WTC11 (cell line): ENCODE results near the gene EEFSEC. TPM values are rescaled to one million over a fixed set of nuclear protein-coding genes. Genes with fewer than 3 reads are reported as not detected.

Source experiments
- ATAC-seq: fragments of 200-7000 bp; cut with Tn5 transposase; 2 replicates; pipeline ENCODE4 v1.10.0; 2021; ENCODE audit warnings: mild to moderate bottlenecking, moderate library complexity
- CTCF ChIA-PET: fragments of 300-600 bp; sonication (Branson Sonifier 250); formaldehyde crosslinking; loops from one replicate; lab custom pipeline; 2021; ENCODE audit warnings: antibody characterized with exemption; lab: Charles Lee
- POLR2A ChIA-PET: fragments of 350-600 bp; sonication (Branson Sonifier 250); formaldehyde crosslinking; loops from one replicate; lab custom pipeline; 2021; ENCODE audit warnings: antibody characterized with exemption; lab: Charles Lee
- DNase-seq: peaks from one replicate; pipeline ENCODE4 v3.0.0; 2021; ENCODE audit warnings: low spot score
- H3K27ac Mint-ChIP-seq: 2 replicates; pipeline ENCODE4 v1.8.0; 2021; ENCODE audit warnings: mixed read lengths
- H3K27me3 Mint-ChIP-seq: 2 replicates; pipeline ENCODE4 v1.8.0; 2021; ENCODE audit warnings: low read depth, mild to moderate bottlenecking, moderate library complexity, mixed read lengths
- H3K36me3 Mint-ChIP-seq: 2 replicates; pipeline ENCODE4 v1.8.0; 2021; ENCODE audit warnings: mixed read lengths
- H3K4me1 Mint-ChIP-seq: 2 replicates; pipeline ENCODE4 v1.8.0; 2022; ENCODE audit warnings: mixed read lengths
- H3K4me3 Mint-ChIP-seq: 2 replicates; pipeline ENCODE4 v1.8.0; 2021; ENCODE audit warnings: mild to moderate bottlenecking, moderate library complexity, mixed read lengths
- H3K9me3 Mint-ChIP-seq: 2 replicates; pipeline ENCODE4 v1.8.0; 2021; ENCODE audit warnings: mixed read lengths
- GABPB1 ChIP-seq: sonication (generic); formaldehyde crosslinking; IDR thresholded peaks from 2 replicates; pipeline ENCODE4 v1.8.1; 2023; ENCODE audit warnings: mild to moderate bottlenecking, missing genetic modification reagents
- GRHL2 ChIP-seq: fragments of 250-450 bp; sonication (Bioruptor Pico); IDR thresholded peaks from 2 replicates; pipeline ENCODE4 v1.8.0; 2022; ENCODE audit warnings: mild to moderate bottlenecking, moderate library complexity; ENCODE audit not compliant: insufficient replicate concordance, severe bottlenecking
- JUN ChIP-seq: sonication (generic); formaldehyde crosslinking; IDR thresholded peaks from 2 replicates; pipeline ENCODE4 v1.8.0; 2023; ENCODE audit warnings: mild to moderate bottlenecking, missing genetic modification reagents
- NFYB ChIP-seq: sonication (generic); formaldehyde crosslinking; conservative IDR thresholded peaks from 2 replicates; pipeline ENCODE4 v1.8.0; 2022; ENCODE audit warnings: low read depth, missing genetic modification reagents
- NR2C2 ChIP-seq: sonication (generic); formaldehyde crosslinking; IDR thresholded peaks from 2 replicates; pipeline ENCODE4 v1.8.0; 2022; ENCODE audit warnings: mild to moderate bottlenecking, missing genetic modification reagents
- PRRX2 ChIP-seq: fragments of 250-450 bp; sonication (Bioruptor Pico); IDR thresholded peaks from 2 replicates; pipeline ENCODE4 v1.8.0; 2021; ENCODE audit warnings: mild to moderate bottlenecking
- SMAD3 ChIP-seq: sonication (generic); formaldehyde crosslinking; IDR thresholded peaks from 2 replicates; pipeline ENCODE4 v1.8.0; 2022; ENCODE audit warnings: missing genetic modification reagents, mild to moderate bottlenecking, borderline replicate concordance
- TEAD1 ChIP-seq: sonication (generic); formaldehyde crosslinking; IDR thresholded peaks from 2 replicates; pipeline ENCODE4 v1.8.0; 2022; ENCODE audit warnings: mild to moderate bottlenecking, missing genetic modification reagents
- ZNF121 ChIP-seq: sonication (generic); formaldehyde crosslinking; IDR thresholded peaks from 2 replicates; pipeline ENCODE4 v1.8.0; 2023; ENCODE audit warnings: missing genetic modification reagents
- ZNF219 ChIP-seq: sonication (generic); formaldehyde crosslinking; IDR thresholded peaks from 2 replicates; pipeline ENCODE4 v1.8.0; 2023; ENCODE audit warnings: missing genetic modification reagents, mild to moderate bottlenecking, borderline replicate concordance
- ZNF232 ChIP-seq: sonication (generic); formaldehyde crosslinking; IDR thresholded peaks from 2 replicates; pipeline ENCODE4 v1.8.0; 2022; ENCODE audit warnings: mild to moderate bottlenecking, missing genetic modification reagents
- ZNF396 ChIP-seq: fragments of 250-450 bp; sonication (Bioruptor Pico); IDR thresholded peaks from 2 replicates; pipeline ENCODE4 v1.8.0; 2021; ENCODE audit warnings: mild to moderate bottlenecking, moderate library complexity, borderline replicate concordance
- ZNF416 ChIP-seq: fragments of 250-450 bp; sonication (Bioruptor Pico); IDR thresholded peaks from 2 replicates; pipeline ENCODE4 v1.9.0; 2021; ENCODE audit warnings: mild to moderate bottlenecking, inconsistent platforms
- ZNF423 ChIP-seq: fragments of 250-450 bp; sonication (Bioruptor Pico); IDR thresholded peaks from 2 replicates; pipeline ENCODE4 v2.1.2; 2022; ENCODE audit warnings: mild to moderate bottlenecking, moderate library complexity
- total RNA-seq: library from RNA; stranded (reverse); gene quantifications from 3 replicates; pipeline ENCODE4 v1.2.3, GENCODE V29; 2021
- TF ChIP-seq, protein P1 (sequence below): sonication (generic); formaldehyde crosslinking; IDR thresholded peaks from 2 replicates; pipeline ENCODE4 v1.8.0; 2022; ENCODE audit warnings: mild to moderate bottlenecking, missing genetic modification reagents
- TF ChIP-seq, protein P2 (sequence below): sonication (generic); formaldehyde crosslinking; IDR thresholded peaks from 2 replicates; pipeline ENCODE4 v1.8.1; 2023; ENCODE audit warnings: mild to moderate bottlenecking, missing genetic modification reagents, moderate library complexity
- TF ChIP-seq, protein P3 (sequence below): fragments of 250-450 bp; sonication (Bioruptor Pico); IDR thresholded peaks from 2 replicates; pipeline ENCODE4 v1.9.0; 2021; ENCODE audit warnings: moderate library complexity, mild to moderate bottlenecking, inconsistent platforms, borderline replicate concordance
- TF ChIP-seq, protein P4 (sequence below): sonication (generic); formaldehyde crosslinking; IDR thresholded peaks from 2 replicates; pipeline ENCODE4 v1.8.0; 2023; ENCODE audit warnings: missing genetic modification reagents, mild to moderate bottlenecking, borderline replicate concordance
- TF ChIP-seq, protein P5 (sequence below): fragments of 200-600 bp; IDR thresholded peaks from 2 replicates; pipeline ENCODE4 v1.8.0; 2022; ENCODE audit warnings: antibody characterized with exemption

The EEFSEC gene
- total RNA-seq, 1 experiment from 2014 or later: 13.7 TPM

DNA sequence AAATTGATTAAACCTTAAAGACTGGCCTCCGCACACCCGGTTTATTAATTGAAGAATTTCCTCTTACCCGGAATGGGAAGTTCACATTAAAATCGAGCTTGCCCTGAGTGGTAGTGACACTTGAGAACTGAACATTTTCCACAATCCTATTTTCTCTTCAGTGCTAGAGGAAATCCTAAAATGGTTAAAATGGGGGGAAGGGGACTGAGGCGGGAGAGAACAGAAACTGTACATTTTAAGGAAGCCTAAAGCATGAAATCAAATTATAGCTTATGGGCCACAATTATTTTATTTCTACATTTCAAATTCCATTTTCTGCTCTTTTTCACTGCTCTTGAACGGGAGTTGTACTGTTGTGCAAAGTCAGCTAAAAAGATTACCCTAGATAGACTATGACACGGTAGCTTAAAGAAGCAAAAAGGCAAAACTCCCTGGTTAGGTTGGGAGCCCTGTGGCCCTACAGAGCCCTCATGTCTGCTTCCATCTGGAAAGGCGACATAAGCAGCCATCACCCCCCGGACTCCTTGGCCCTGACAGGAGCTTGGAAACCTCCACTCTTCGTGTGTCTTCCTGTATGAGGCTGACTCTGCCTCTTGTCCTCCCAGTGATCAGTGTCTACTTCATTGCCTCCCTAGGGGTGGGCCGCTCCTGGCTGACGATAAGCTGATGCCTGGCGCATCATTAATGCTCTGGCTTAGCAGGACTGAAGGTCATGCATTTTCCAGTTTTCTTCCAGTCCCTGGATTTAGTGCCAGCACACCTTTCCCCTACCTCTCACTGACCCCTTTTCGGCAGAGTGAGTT, 79.3 kb downstream of the EEFSEC start:
- Mint-ChIP-seq H3K27me3 (no peaks in the 10 kb centered on the region), H3K4me1 (peaks cover 22% of the 10 kb centered on the region), H3K36me3 (no peaks in the 10 kb centered on the region)
- ATAC-seq: no peak
- TF ChIP-seq ZNF121 (CRISPR knock-in tag) (no peak), GABPB1 (CRISPR knock-in tag) (no peak), PRRX2 (CRISPR knock-in tag) (no peak), ZNF232 (CRISPR knock-in tag) (no peak), NFYB (no peak), ZNF416 (CRISPR knock-in tag) (no peak), JUN (CRISPR knock-in tag) (no peak), GRHL2 (CRISPR knock-in tag) (no peak), TEAD1 (CRISPR knock-in tag) (no peak), ZNF423 (CRISPR knock-in tag) (no peak), ZNF396 (no peak), NR2C2 (CRISPR knock-in tag) (no peak), SMAD3 (CRISPR knock-in tag) (no peak), ZNF219 (CRISPR knock-in tag) (no peak)
- TF ChIP-seq, protein P1, sequence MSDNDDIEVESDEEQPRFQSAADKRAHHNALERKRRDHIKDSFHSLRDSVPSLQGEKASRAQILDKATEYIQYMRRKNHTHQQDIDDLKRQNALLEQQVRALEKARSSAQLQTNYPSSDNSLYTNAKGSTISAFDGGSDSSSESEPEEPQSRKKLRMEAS: no peak
- TF ChIP-seq, protein P2, sequence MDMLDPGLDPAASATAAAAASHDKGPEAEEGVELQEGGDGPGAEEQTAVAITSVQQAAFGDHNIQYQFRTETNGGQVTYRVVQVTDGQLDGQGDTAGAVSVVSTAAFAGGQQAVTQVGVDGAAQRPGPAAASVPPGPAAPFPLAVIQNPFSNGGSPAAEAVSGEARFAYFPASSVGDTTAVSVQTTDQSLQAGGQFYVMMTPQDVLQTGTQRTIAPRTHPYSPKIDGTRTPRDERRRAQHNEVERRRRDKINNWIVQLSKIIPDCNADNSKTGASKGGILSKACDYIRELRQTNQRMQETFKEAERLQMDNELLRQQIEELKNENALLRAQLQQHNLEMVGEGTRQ (CRISPR knock-in tag): no peak
- TF ChIP-seq, protein P3, sequence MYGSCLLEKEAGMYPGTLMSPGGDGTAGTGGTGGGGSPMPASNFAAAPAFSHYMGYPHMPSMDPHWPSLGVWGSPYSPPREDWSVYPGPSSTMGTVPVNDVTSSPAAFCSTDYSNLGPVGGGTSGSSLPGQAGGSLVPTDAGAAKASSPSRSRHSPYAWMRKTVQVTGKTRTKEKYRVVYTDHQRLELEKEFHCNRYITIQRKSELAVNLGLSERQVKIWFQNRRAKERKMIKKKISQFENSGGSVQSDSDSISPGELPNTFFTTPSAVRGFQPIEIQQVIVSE (CRISPR knock-in tag): no peak
- TF ChIP-seq, protein P4, sequence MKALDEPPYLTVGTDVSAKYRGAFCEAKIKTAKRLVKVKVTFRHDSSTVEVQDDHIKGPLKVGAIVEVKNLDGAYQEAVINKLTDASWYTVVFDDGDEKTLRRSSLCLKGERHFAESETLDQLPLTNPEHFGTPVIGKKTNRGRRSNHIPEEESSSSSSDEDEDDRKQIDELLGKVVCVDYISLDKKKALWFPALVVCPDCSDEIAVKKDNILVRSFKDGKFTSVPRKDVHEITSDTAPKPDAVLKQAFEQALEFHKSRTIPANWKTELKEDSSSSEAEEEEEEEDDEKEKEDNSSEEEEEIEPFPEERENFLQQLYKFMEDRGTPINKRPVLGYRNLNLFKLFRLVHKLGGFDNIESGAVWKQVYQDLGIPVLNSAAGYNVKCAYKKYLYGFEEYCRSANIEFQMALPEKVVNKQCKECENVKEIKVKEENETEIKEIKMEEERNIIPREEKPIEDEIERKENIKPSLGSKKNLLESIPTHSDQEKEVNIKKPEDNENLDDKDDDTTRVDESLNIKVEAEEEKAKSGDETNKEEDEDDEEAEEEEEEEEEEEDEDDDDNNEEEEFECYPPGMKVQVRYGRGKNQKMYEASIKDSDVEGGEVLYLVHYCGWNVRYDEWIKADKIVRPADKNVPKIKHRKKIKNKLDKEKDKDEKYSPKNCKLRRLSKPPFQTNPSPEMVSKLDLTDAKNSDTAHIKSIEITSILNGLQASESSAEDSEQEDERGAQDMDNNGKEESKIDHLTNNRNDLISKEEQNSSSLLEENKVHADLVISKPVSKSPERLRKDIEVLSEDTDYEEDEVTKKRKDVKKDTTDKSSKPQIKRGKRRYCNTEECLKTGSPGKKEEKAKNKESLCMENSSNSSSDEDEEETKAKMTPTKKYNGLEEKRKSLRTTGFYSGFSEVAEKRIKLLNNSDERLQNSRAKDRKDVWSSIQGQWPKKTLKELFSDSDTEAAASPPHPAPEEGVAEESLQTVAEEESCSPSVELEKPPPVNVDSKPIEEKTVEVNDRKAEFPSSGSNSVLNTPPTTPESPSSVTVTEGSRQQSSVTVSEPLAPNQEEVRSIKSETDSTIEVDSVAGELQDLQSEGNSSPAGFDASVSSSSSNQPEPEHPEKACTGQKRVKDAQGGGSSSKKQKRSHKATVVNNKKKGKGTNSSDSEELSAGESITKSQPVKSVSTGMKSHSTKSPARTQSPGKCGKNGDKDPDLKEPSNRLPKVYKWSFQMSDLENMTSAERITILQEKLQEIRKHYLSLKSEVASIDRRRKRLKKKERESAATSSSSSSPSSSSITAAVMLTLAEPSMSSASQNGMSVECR: no peak
- TF ChIP-seq, protein P5, sequence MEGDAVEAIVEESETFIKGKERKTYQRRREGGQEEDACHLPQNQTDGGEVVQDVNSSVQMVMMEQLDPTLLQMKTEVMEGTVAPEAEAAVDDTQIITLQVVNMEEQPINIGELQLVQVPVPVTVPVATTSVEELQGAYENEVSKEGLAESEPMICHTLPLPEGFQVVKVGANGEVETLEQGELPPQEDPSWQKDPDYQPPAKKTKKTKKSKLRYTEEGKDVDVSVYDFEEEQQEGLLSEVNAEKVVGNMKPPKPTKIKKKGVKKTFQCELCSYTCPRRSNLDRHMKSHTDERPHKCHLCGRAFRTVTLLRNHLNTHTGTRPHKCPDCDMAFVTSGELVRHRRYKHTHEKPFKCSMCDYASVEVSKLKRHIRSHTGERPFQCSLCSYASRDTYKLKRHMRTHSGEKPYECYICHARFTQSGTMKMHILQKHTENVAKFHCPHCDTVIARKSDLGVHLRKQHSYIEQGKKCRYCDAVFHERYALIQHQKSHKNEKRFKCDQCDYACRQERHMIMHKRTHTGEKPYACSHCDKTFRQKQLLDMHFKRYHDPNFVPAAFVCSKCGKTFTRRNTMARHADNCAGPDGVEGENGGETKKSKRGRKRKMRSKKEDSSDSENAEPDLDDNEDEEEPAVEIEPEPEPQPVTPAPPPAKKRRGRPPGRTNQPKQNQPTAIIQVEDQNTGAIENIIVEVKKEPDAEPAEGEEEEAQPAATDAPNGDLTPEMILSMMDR: no peak
- TF ChIP-seq, all 79 proteins: peak for 0
- POLR2A ChIA-PET: interaction anchor here (0.6 kb wide), 1 partner anchor 141 kb away, joined by 3 read pairs; no protein-coding TSS in a partner anchor
- CTCF ChIA-PET: interaction anchor here (1.6 to 3.1 kb wide), 2 partner anchors 89 to 265 kb away, joined by 5 to 14 read pairs; no protein-coding TSS in a partner anchor
- H3K9me3 Mint-ChIP-seq: no peaks in the 10 kb centered on the region
- no peak overlapping the region for H3K27ac Mint-ChIP-seq
- DNase-seq: no peak
- no peak overlapping the region for H3K4me3 Mint-ChIP-seq
